K562 (cell line): ENCODE data around the gene LBHD2. TPM values are rescaled to one million over a fixed set of nuclear protein-coding genes. Genes with fewer than 3 reads are reported as not detected.

Experiments used
- CAMTA2 ChIP-seq: fragments of 250-450 bp; sonication (Bioruptor Pico); conservative IDR thresholded peaks from 2 replicates; pipeline ENCODE4 v1.5.1; 2022
- CEBPZ ChIP-seq: fragments of 150-350 bp; IDR thresholded peaks from 2 replicates; pipeline ENCODE4 v1.6.1; 2014; ENCODE audit warnings: low read depth, mild to moderate bottlenecking, low read length, borderline replicate concordance
- CTCF ChIP-seq, 3 experiments: IDR thresholded peaks in 2 of 3; conservative IDR thresholded peaks in 1 of 3; 2 replicates each; pipeline ENCODE4 v1.5.1; 2011 to 2012; ENCODE audit warnings: low read length in 3 of 3, mild to moderate bottlenecking in 3 of 3, control low read depth in 2 of 3, improper control_type of control experiment in 1 of 3, inconsistent platforms in 1 of 3, low read depth in 1 of 3, mixed read lengths in 1 of 3, moderate library complexity in 1 of 3; ENCODE audit not compliant: insufficient read depth in 2 of 3
- FOXJ3 ChIP-seq: sonication (generic); formaldehyde crosslinking; IDR thresholded peaks from 2 replicates; pipeline ENCODE4 v1.4.0; 2020; ENCODE audit warnings: mild to moderate bottlenecking, missing genetic modification reagents
- GATAD2A ChIP-seq: fragments of 450-650 bp; IDR thresholded peaks from 2 replicates; pipeline ENCODE4 v1.6.1; 2017
- HDAC1 ChIP-seq, 2 experiments: fragments of 450-650 bp; IDR thresholded peaks; 2 replicates each; pipeline ENCODE4 v1.6.1; 2016 to 2017; ENCODE audit warnings: inconsistent platforms in 1 of 2, mild to moderate bottlenecking in 1 of 2, moderate library complexity in 1 of 2
- LEF1 ChIP-seq: fragments of 450-650 bp; IDR thresholded peaks from 2 replicates; pipeline ENCODE4 v1.6.1; 2016; ENCODE audit warnings: mild to moderate bottlenecking
- NFE2 ChIP-seq: IDR thresholded peaks from 2 replicates; pipeline ENCODE4 v1.6.1; 2014; ENCODE audit warnings: antibody characterized with exemption, low read depth
- PHTF2 ChIP-seq: fragments of 250-450 bp; sonication (Bioruptor Pico); IDR thresholded peaks from 2 replicates; pipeline ENCODE4 v1.5.0; 2021; ENCODE audit warnings: mild to moderate bottlenecking
- POLR2B ChIP-seq: fragments of 450-650 bp; IDR thresholded peaks from 2 replicates; pipeline ENCODE4 v1.6.1; 2018; ENCODE audit warnings: low read depth; ENCODE audit not compliant: partially characterized antibody
- POLR2G ChIP-seq: fragments of 200-400 bp; formaldehyde crosslinking; IDR thresholded peaks from 2 replicates; pipeline ENCODE4 v1.6.1; 2017; ENCODE audit warnings: low read depth, mild to moderate bottlenecking, antibody characterized with exemption, low read length, moderate library complexity
- RB1 ChIP-seq: fragments of 450-650 bp; IDR thresholded peaks from 2 replicates; pipeline ENCODE4 v1.6.1; 2017; ENCODE audit warnings: low read depth, mild to moderate bottlenecking
- SAFB ChIP-seq: fragments of 200-400 bp; formaldehyde crosslinking; IDR thresholded peaks from 2 replicates; pipeline ENCODE4 v1.6.1; 2017; ENCODE audit warnings: low read depth, low read length, borderline replicate concordance
- THRAP3 ChIP-seq: fragments of 450-650 bp; IDR thresholded peaks from 2 replicates; pipeline ENCODE4 v1.6.1; 2016; ENCODE audit warnings: mild to moderate bottlenecking, inconsistent platforms, borderline replicate concordance
- YY1 ChIP-seq, 3 experiments: IDR thresholded peaks; 2 replicates each; pipeline ENCODE4 v1.6.1; 2011; ENCODE audit warnings: low read length in 2 of 3, mild to moderate bottlenecking in 2 of 3, moderate library complexity in 2 of 3, borderline replicate concordance in 1 of 3, control low read depth in 1 of 3, low read depth in 1 of 3; ENCODE audit not compliant: insufficient read depth in 3 of 3, insufficient replicate concordance in 2 of 3, control insufficient read depth in 1 of 3, insufficient read length in 1 of 3; ENCODE audit errors: extremely low read depth in 1 of 3
- ZBTB2 ChIP-seq: fragments of 450-650 bp; IDR thresholded peaks from 2 replicates; pipeline ENCODE4 v1.6.1; 2016; ENCODE audit warnings: antibody characterized with exemption
- ZNF143 ChIP-seq: sonication (generic); formaldehyde crosslinking; IDR thresholded peaks from 2 replicates; pipeline ENCODE4 v1.9.0; 2022; ENCODE audit warnings: mild to moderate bottlenecking, missing genetic modification reagents
- ZNF212 ChIP-seq: fragments of 450-650 bp; formaldehyde crosslinking; IDR thresholded peaks from 2 replicates; pipeline ENCODE4 v1.4.0; 2020; ENCODE audit warnings: mild to moderate bottlenecking
- ZNF24 ChIP-seq: fragments of 450-650 bp; IDR thresholded peaks from 2 replicates; pipeline ENCODE4 v1.6.1; 2016
- ZNF561 ChIP-seq: fragments of 450-650 bp; formaldehyde crosslinking; conservative IDR thresholded peaks from 2 replicates; pipeline ENCODE4 v1.4.0; 2020; ENCODE audit warnings: mild to moderate bottlenecking, moderate library complexity
- ZNF639 ChIP-seq, 2 experiments: fragments of 200-800 bp in 1 of 2; sonication (Bioruptor generic) in 1 of 2; sonication (generic) in 1 of 2; formaldehyde crosslinking in 1 of 2; IDR thresholded peaks in 1 of 2; conservative IDR thresholded peaks in 1 of 2; 2 replicates each; pipeline versions ENCODE4 v1.5.0 to v1.6.1; 2016 to 2020; ENCODE audit warnings: missing compliant biosample characterization in 1 of 2, missing genetic modification characterization in 1 of 2, missing genetic modification reagents in 1 of 2
- polyA plus RNA-seq, 8 experiments: library from polyadenylated mRNA; depleted of rRNA in 4 of 8; stranded (reverse) in 5 of 8; unstranded in 3 of 8; fragments of >200 nt; fragmentation: Nextera tagmentation in 2 of 8; fragmentation: Illumina TruSeq in 1 of 8; extraction: Ambion mirVana in 2 of 8; extraction: Trizol in 1 of 8; gene quantifications; 2 replicates each; pipeline versions ENCODE4 v1.2.1 to v1.2.3, GENCODE V29; 2011 to 2014; ENCODE audit warnings: inconsistent platforms in 1 of 8, missing spikeins in 1 of 8
- total RNA-seq, 7 experiments: library from RNA; depleted of rRNA in 6 of 7; stranded (reverse); fragments of >200 nt in 6 of 7; fragmentation: Illumina TruSeq in 2 of 7; extraction: Trizol in 2 of 7; gene quantifications; 2 replicates each; pipeline versions ENCODE4 v1.2.1 to v1.2.3, GENCODE V29; 2011 to 2021; ENCODE audit warnings: low replicate concordance in 1 of 7

Gene LBHD2
- total and polyA plus RNA-seq, 9 of the 15 experiments (the other 6 are each of a cell fraction or from before 2014, with no cell fraction given), result not detected

- TF ChIP-seq HDAC1 (IDR thresholded peaks at IDR 0.05) (no peak), LEF1 (no peak), ZNF639 (CRISPR knock-in tag; conservative IDR thresholded peaks at IDR 0.05 in 1 of 2, IDR thresholded peaks at IDR 0.05 in 1 of 2) (0 out of 4 replicates have a peak, but pooled peaks of 1 of the 2 experiments have one; percentile 16), GATAD2A (no peak), ZNF561 (CRISPR knock-in tag) (no peak), ZNF212 (CRISPR knock-in tag) (no peak), CTCF (IDR thresholded peaks at IDR 0.05 in 2 of 3, conservative IDR thresholded peaks at IDR 0.05 in 1 of 3; ENCODE audit: insufficient read depth in 2 of 3, low read depth in 1 of 3, low read length in 3 of 3) (no peak), NFE2 (no peak), ZNF24 (no peak), POLR2B (no peak), ZBTB2 (0 out of 2 replicates have a peak, but pooled peaks have one; percentile 35), RB1 (no peak), POLR2G (peak; percentile 30; the same call in 1 of the 2 replicates), THRAP3 (no peak), YY1 (IDR thresholded peaks at IDR 0.05; ENCODE audit: borderline replicate concordance in 1 of 3, control insufficient read depth in 1 of 3, extremely low read depth in 1 of 3, insufficient read depth in 3 of 3, insufficient read length in 1 of 3, insufficient replicate concordance in 2 of 3, low read depth in 1 of 3, low read length in 2 of 3) (peak; percentile 29 to 83 (median 72)), SAFB (no peak), FOXJ3 (no peak), CEBPZ (no peak), CAMTA2 (CRISPR knock-in tag) (no peak), ZNF143 (CRISPR knock-in tag) (no peak), PHTF2 (CRISPR knock-in tag) (no peak)
Measured at GRCh38 chr14:103116636-103117035, 32.6 kb downstream of the LBHD2 start (continued).
